CD14-positive monocyte (primary cell): Measurements from ENCODE around the gene MSANTD1. TPM values are rescaled to one million over a fixed set of nuclear protein-coding genes. Genes with fewer than 3 reads are reported as not detected.

ENCODE experiments used
- DNase-seq, 3 donors: peaks; one replicate each; pipeline ENCODE4 v3.0.0-alpha.2; 2011 to 2022
- H2AFZ ChIP-seq: 2 replicates; pipeline ENCODE4 v1.6.0; 2012; ENCODE audit warnings: mild to moderate bottlenecking, low read depth, low read length, inconsistent platforms; ENCODE audit not compliant: insufficient read depth, poor library complexity, severe bottlenecking
- H3K27ac ChIP-seq, 2 donors: 1 replicate in 1 of 2; 2 replicates in 1 of 2; pipeline ENCODE4 v1.5.1; 2012 to 2013; ENCODE audit warnings: low read length in 2 of 2, control low read depth in 1 of 2, inconsistent platforms in 1 of 2, low read depth in 1 of 2, mild to moderate bottlenecking in 1 of 2
- H3K27me3 ChIP-seq, 2 donors: one replicate each; pipeline versions ENCODE4 v1.6.0 to v1.6.1; 2011 to 2013; ENCODE audit warnings: low read length in 2 of 2; ENCODE audit not compliant: control insufficient read depth in 2 of 2, insufficient read depth in 2 of 2
- H3K36me3 ChIP-seq, 2 donors: replicated peaks in 1 of 2; 1 replicate in 1 of 2; 2 replicates in 1 of 2; pipeline versions ENCODE4 v1.5.1 to v1.6.1; 2012 to 2013; ENCODE audit warnings: low read length in 2 of 2, control low read depth in 1 of 2, inconsistent platforms in 1 of 2, mild to moderate bottlenecking in 1 of 2; ENCODE audit not compliant: insufficient read depth in 2 of 2, control insufficient read depth in 1 of 2
- H3K4me1 ChIP-seq, 2 donors: 1 replicate in 1 of 2; 2 replicates in 1 of 2; pipeline versions ENCODE4 v1.5.1 to v1.6.1; 2012 to 2013; ENCODE audit warnings: low read length in 2 of 2, control low read depth in 1 of 2, inconsistent platforms in 1 of 2, mild to moderate bottlenecking in 1 of 2, moderate library complexity in 1 of 2; ENCODE audit not compliant: insufficient read depth in 2 of 2, control insufficient read depth in 1 of 2
- H3K4me2 ChIP-seq: replicated peaks from 2 replicates; pipeline ENCODE3; 2012; ENCODE audit warnings: low read length, moderate library complexity, mild to moderate bottlenecking; ENCODE audit not compliant: poor library complexity, severe bottlenecking; ENCODE audit errors: extremely low read depth
- H3K4me3 ChIP-seq, 3 experiments: fragments of 200-600 bp in 1 of 3; sonication (generic) in 1 of 3; replicated peaks in 1 of 3; 1 replicate in 2 of 3; 2 replicates in 1 of 3; pipeline ENCODE4 v1.5.1; 2011 to 2013; ENCODE audit warnings: low read length in 3 of 3, mild to moderate bottlenecking in 3 of 3, control low read depth in 2 of 3, low read depth in 2 of 3, inconsistent platforms in 1 of 3, moderate library complexity in 1 of 3
- H3K79me2 ChIP-seq: 2 replicates; pipeline ENCODE4 v1.6.0; 2012; ENCODE audit warnings: mild to moderate bottlenecking, control low read depth, inconsistent platforms, low read length, moderate library complexity; ENCODE audit not compliant: insufficient read depth
- H3K9ac ChIP-seq: 2 replicates; pipeline ENCODE4 v1.6.0; 2017; ENCODE audit warnings: low read length, mild to moderate bottlenecking; ENCODE audit not compliant: insufficient read depth, poor library complexity, severe bottlenecking
- H3K9me3 ChIP-seq, 2 donors: replicated peaks in 1 of 2; 1 replicate in 1 of 2; 2 replicates in 1 of 2; pipeline versions ENCODE4 v1.5.1 to v1.6.1; 2012 to 2013; ENCODE audit warnings: low read length in 2 of 2, control low read depth in 1 of 2; ENCODE audit not compliant: control insufficient read depth in 1 of 2, insufficient read depth in 1 of 2
- H4K20me1 ChIP-seq: 2 replicates; pipeline ENCODE4 v1.6.0; 2012; ENCODE audit warnings: mild to moderate bottlenecking, low read length, control low read depth, moderate library complexity; ENCODE audit not compliant: insufficient read depth
- H3K27ac Mint-ChIP-seq, 7 donors: one replicate each; pipeline ENCODE4 v1.8.0; 2020; ENCODE audit warnings: mild to moderate bottlenecking in 7 of 7, mixed read lengths in 7 of 7, moderate library complexity in 6 of 7, inconsistent platforms in 2 of 7
- H3K27me3 Mint-ChIP-seq, 3 donors: one replicate each; pipeline ENCODE4 v1.8.0; 2021 to 2022; ENCODE audit warnings: low read depth in 3 of 3, mild to moderate bottlenecking in 3 of 3, mixed read lengths in 3 of 3, moderate library complexity in 3 of 3, inconsistent platforms in 1 of 3
- H3K36me3 Mint-ChIP-seq, 2 donors: one replicate each; pipeline ENCODE4 v1.8.0; 2020; ENCODE audit warnings: mixed read lengths in 2 of 2, inconsistent platforms in 1 of 2, mild to moderate bottlenecking in 1 of 2
- H3K4me1 Mint-ChIP-seq: one replicate; pipeline ENCODE4 v1.8.0; 2020; ENCODE audit warnings: mild to moderate bottlenecking, mixed read lengths
- H3K4me3 Mint-ChIP-seq, 2 donors: one replicate each; pipeline ENCODE4 v1.8.0; 2020; ENCODE audit warnings: mild to moderate bottlenecking in 2 of 2, mixed read lengths in 2 of 2, moderate library complexity in 1 of 2
- H3K9me3 Mint-ChIP-seq, 7 donors: one replicate each; pipeline ENCODE4 v1.8.0; 2020 to 2022; ENCODE audit warnings: mixed read lengths in 7 of 7, mild to moderate bottlenecking in 6 of 7, moderate library complexity in 6 of 7, inconsistent platforms in 2 of 7
- CTCF ChIP-seq: fragments of 200-600 bp; IDR thresholded peaks from one replicate; pipeline ENCODE4 v1.8.0; 2022; ENCODE audit warnings: antibody characterized with exemption, mild to moderate bottlenecking
- WGBS: methylation state at CpG from one replicate; pipeline ENCODE4 v1.1.5; 2013; ENCODE audit warnings: missing lambda C conversion rate; ENCODE audit not compliant: insufficient coverage; 5-methylcytosine and 5-hydroxymethylcytosine counted together
- intact Hi-C, 2 donors: fragments of 100-400 bp; cut with micrococcal nuclease; formaldehyde crosslinking; loops; one replicate each; pipeline versions ENCODE4 v1.15.0 to v1.15.1; 2023
- polyA plus RNA-seq, 3 donors: library from polyadenylated mRNA; depleted of rRNA in 1 of 3; unstranded in 2 of 3; stranded (reverse) in 1 of 3; fragments of 300-500 nt in 2 of 3; fragments of >200 nt in 1 of 3; fragmentation: Illumina TruSeq in 2 of 3; gene quantifications; 1 replicate in 2 of 3; 2 replicates in 1 of 3; pipeline ENCODE4 v1.2.3, GENCODE V29; 2012 to 2021

The MSANTD1 gene
- polyA plus RNA-seq, 3 donors, result 0.52 TPM; not detected in 2

GRCh38 chr4:3248178-3248480 lies 830 bp upstream of the MSANTD1 start:
- Histone ChIP-seq H3K36me3 (peaks cover 0 to 10% of the 10 kb centered on the region in 2 donors), H3K79me2 (no peaks in the 10 kb centered on the region), H3K9me3 (no peaks in the 10 kb centered on the region), H2AFZ (no peak overlapping the region), H3K27me3 (no peaks in the 10 kb centered on the region), H3K4me3 (no peak overlapping the region), H3K9ac (no peak overlapping the region), H3K27ac (no peak overlapping the region), H3K4me1 (no peaks in the 10 kb centered on the region), H4K20me1 (no peaks in the 10 kb centered on the region), H3K4me2 (no peak overlapping the region)
- Mint-ChIP-seq H3K27me3 (no peaks in the 10 kb centered on the region), H3K4me1 (peaks cover 5% of the 10 kb centered on the region), H3K9me3 (no peaks in the 10 kb centered on the region), H3K27ac (peak overlapping the region in 1 of 7 donors; percentile 79), H3K4me3 (no peak overlapping the region), H3K36me3 (peaks cover 5 to 6% of the 10 kb centered on the region in 2 donors)
- intact Hi-C loops, result no loop called here
- DNase-seq, result no peak
- no peak for TF ChIP-seq CTCF
- 96% methylated on average over 14 of the region's 14 CpGs for WGBS

- Histone ChIP-seq H3K4me1 (no peaks in the 10 kb centered on the region), H3K4me2 (no peak overlapping the region), H4K20me1 (no peaks in the 10 kb centered on the region), H2AFZ (no peak overlapping the region), H3K9me3 (no peaks in the 10 kb centered on the region), H3K36me3 (no peaks in the 10 kb centered on the region), H3K27me3 (no peaks in the 10 kb centered on the region), H3K4me3 (no peak overlapping the region), H3K79me2 (no peaks in the 10 kb centered on the region), H3K9ac (no peak overlapping the region), H3K27ac (no peak overlapping the region)
- TF ChIP-seq CTCF, result no peak
- H3K4me3 Mint-ChIP-seq, result no peak overlapping the region
- H3K27ac Mint-ChIP-seq, result peak overlapping the region in 1 of 7 donors; percentile 44
- intact Hi-C loops, result no loop called here
- H3K4me1 Mint-ChIP-seq, result peaks cover 3% of the 10 kb centered on the region
- no peaks in the 10 kb centered on the region for H3K9me3 Mint-ChIP-seq
- WGBS, result 90% methylated on average over 13 of the region's 20 CpGs
- peaks cover 0 to 6% of the 10 kb centered on the region in 2 donors for H3K36me3 Mint-ChIP-seq
- no peak for DNase-seq
- H3K27me3 Mint-ChIP-seq, result peaks cover 0 to 1% (median 0%) of the 10 kb centered on the region in 3 donors
Measured at GRCh38 chr4:3249711-3250437, 915 bp downstream of the MSANTD1 start.
